GM21576 (cell line): ENCODE measurements around the gene NSFL1C.

Experiments used
- ATAC-seq: cut with Tn5 transposase; IDR thresholded peaks from one replicate; pipeline ENCODE4 v1.9.1; 2021; ENCODE audit warnings: mild to moderate bottlenecking, moderate library complexity; ENCODE audit not compliant: unreplicated experiment

The NSFL1C gene

DNA sequence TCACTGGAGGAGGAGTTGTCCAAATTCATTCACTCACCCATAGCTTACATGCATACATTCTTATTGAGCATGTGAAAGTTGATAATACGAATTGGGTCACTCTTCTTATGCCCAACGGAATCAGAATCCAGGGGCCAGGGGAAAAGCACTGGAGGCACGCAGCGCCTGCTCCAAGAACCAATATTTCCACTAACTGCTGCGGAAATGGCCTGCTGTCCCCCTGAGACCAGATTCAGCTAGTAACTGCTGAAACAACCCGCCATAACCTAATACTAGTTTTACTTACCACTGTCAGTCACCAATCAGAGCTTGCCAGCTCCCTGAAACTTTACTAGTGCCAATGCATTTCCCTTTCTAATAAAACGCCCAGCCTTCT, 73.2 kb downstream of the NSFL1C start:
- no peak for ATAC-seq

DNA sequence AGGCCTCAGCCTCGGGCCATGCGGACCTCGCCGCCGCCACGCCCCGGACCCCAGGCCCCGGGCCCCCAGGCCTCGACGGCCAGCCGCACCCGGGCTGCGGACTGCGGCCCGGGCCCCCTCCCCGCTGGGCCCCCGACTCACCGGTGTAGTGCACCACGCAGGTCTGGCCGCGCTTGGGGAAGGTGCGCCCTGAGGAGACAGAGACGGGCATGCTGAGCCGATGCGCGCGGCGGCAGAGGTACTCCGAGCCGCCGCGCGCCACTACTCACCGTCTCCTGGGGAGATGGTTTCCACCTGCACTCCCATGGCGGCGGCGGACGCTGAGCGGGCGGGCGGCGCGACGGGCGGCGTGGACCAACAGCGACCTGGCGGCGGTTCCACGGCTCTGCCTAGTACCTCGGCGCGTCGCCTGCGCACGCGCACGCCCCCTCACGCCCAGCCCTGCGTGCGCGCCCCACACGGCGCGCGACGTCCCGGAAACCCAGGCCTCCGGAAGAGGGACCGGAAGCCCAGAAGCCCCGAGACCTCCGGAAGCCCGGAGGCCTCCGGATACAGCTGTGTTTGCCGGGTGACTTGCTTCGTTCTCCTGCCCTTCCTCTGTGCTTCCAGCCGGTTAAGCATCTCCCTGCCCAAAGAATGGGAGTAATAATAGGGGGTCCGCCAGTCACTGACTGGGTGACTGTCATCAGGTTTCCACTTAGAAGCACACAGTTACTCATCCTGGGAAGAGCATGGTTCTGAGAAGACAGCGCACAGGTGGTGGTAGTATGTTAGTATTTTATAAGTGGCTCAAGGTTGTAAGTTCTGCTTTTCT, 73.7 kb downstream of the NSFL1C start, which contains the start of gene FKBP1A:
FKBP1A (minus strand) TSS at position 362 of the 814 bp plus-strand sequence; CDS start at position 306, 56 bp downstream.
- ATAC-seq = peak; percentile 84

DNA sequence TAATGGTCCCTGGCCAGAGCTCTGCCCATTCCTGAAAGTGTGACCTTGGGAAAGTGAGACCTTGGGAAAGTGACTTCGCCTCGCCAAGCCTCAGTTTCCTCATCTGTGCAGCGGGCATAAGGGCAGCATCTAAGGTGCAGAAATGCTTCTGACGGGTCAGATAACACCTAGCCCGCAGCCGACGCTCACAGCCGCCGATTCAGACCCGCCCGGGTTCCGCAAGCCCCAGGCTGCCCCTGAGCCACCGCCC, 74.3 kb downstream of the NSFL1C start:
- ATAC-seq = peak; percentile 4
